SK-N-SH (cell line): ENCODE measurements around the gene ZNF407. TPM values are rescaled to one million over a fixed set of nuclear protein-coding genes. Genes with fewer than 3 reads are reported as not detected.

Experiments used
- CTCF ChIA-PET: fragments of 300-600, 350-600 bp; formaldehyde crosslinking; extraction: SDS; loops from one replicate; lab custom pipeline; 2021; lab: Yijun Ruan, JAX
- POLR2A ChIA-PET: fragments of 350-600 bp; sonication (Branson Sonifier 250); formaldehyde crosslinking; extraction: SDS; loops from one replicate; lab custom pipeline; 2020; ENCODE audit warnings: antibody characterized with exemption, inconsistent platforms; lab: Yijun Ruan, JAX
- DNase-seq: peaks from one replicate; pipeline ENCODE4 v3.0.0; 2012
- H2AFZ ChIP-seq: fragments of 200-600 bp; sonication (generic); 2 replicates; pipeline ENCODE4 v1.8.1; 2016; ENCODE audit warnings: antibody characterized with exemption, mild to moderate bottlenecking, low read depth
- H3F3A ChIP-seq: fragments of 200-600 bp; sonication (generic); replicated peaks from 2 replicates; pipeline ENCODE3; 2016; ENCODE audit warnings: antibody characterized with exemption, mild to moderate bottlenecking; ENCODE audit not compliant: insufficient read depth
- H3K27ac ChIP-seq, 2 experiments: fragments of 200-500 bp in 1 of 2; fragments of 200-600 bp in 1 of 2; sonication (Bioruptor generic) in 1 of 2; sonication (generic), shearing (Covaris generic) in 1 of 2; 2 replicates each; pipeline versions ENCODE4 v1.5.1 to v1.6.1; 2014 to 2016; ENCODE audit warnings: low read depth in 2 of 2, inconsistent platforms in 1 of 2, low read length in 1 of 2, mild to moderate bottlenecking in 1 of 2, mixed read lengths in 1 of 2
- H3K27me3 ChIP-seq: fragments of 200-600 bp; sonication (generic), shearing (Covaris generic); 2 replicates; pipeline ENCODE4 v1.6.1; 2016; ENCODE audit warnings: mixed run types; ENCODE audit not compliant: insufficient read depth
- H3K36me3 ChIP-seq, 2 experiments: fragments of 200-500 bp in 1 of 2; fragments of 200-600 bp in 1 of 2; sonication (Bioruptor generic) in 1 of 2; sonication (generic) in 1 of 2; replicated peaks in 1 of 2; 2 replicates each; pipeline versions ENCODE3 to v1.5.1; 2014 to 2016; ENCODE audit warnings: low read length in 1 of 2, mild to moderate bottlenecking in 1 of 2; ENCODE audit not compliant: insufficient read depth in 2 of 2, control insufficient read depth in 1 of 2
- H3K4me1 ChIP-seq, 2 experiments: fragments of 200-500 bp in 1 of 2; fragments of 200-600 bp in 1 of 2; sonication (Bioruptor generic) in 1 of 2; sonication (generic), shearing (Covaris generic) in 1 of 2; 2 replicates each; pipeline versions ENCODE4 v1.5.1 to v1.6.1; 2014 to 2016; ENCODE audit warnings: low read depth in 1 of 2, low read length in 1 of 2, mixed run types in 1 of 2; ENCODE audit not compliant: insufficient read depth in 2 of 2, control insufficient read depth in 1 of 2
- H3K4me2 ChIP-seq: fragments of 200-600 bp; sonication (generic), shearing (Covaris generic); 2 replicates; pipeline ENCODE4 v1.6.1; 2017; ENCODE audit warnings: mixed run types
- H3K4me3 ChIP-seq, 2 experiments: fragments of 200-500 bp in 1 of 2; fragments of 200-600 bp in 1 of 2; sonication (Bioruptor generic) in 1 of 2; sonication (generic), shearing (Covaris generic) in 1 of 2; 2 replicates each; pipeline versions ENCODE4 v1.5.1 to v1.8.1; 2014 to 2016; ENCODE audit warnings: low read depth in 2 of 2, inconsistent platforms in 1 of 2, low read length in 1 of 2, mild to moderate bottlenecking in 1 of 2, mixed read lengths in 1 of 2, moderate library complexity in 1 of 2
- H3K79me2 ChIP-seq: fragments of 200-600 bp; sonication (generic); 2 replicates; pipeline ENCODE4 v1.8.1; 2017; ENCODE audit warnings: mild to moderate bottlenecking; ENCODE audit not compliant: insufficient read depth
- H3K9ac ChIP-seq: fragments of 200-600 bp; sonication (generic); 2 replicates; pipeline ENCODE4 v1.6.1; 2017; ENCODE audit warnings: mixed run types
- H3K9me2 ChIP-seq: fragments of 200-600 bp; sonication (generic); 2 replicates; pipeline ENCODE4 v1.6.1; 2017; ENCODE audit warnings: mixed run types
- H3K9me3 ChIP-seq: fragments of 200-600 bp; sonication (generic); 2 replicates; pipeline ENCODE4 v1.6.1; 2017; ENCODE audit warnings: mixed run types, mild to moderate bottlenecking, moderate library complexity
- H4K20me1 ChIP-seq: fragments of 200-600 bp; sonication (generic); 2 replicates; pipeline ENCODE4 v1.6.1; 2017; ENCODE audit warnings: mild to moderate bottlenecking, mixed run types; ENCODE audit not compliant: insufficient read depth
- ELF1 ChIP-seq: IDR thresholded peaks from 2 replicates; pipeline ENCODE4 v1.4.0; 2012
- EP300 ChIP-seq, 2 experiments: IDR thresholded peaks; 2 replicates each; pipeline versions ENCODE4 v1.4.0 to v1.6.1; 2012; ENCODE audit warnings: borderline replicate concordance in 1 of 2, low read depth in 1 of 2, low read length in 1 of 2
- FOSL2 ChIP-seq: IDR thresholded peaks from 2 replicates; pipeline ENCODE4 v1.4.0; 2012; ENCODE audit warnings: low read depth, mild to moderate bottlenecking, moderate library complexity, borderline replicate concordance
- GABPA ChIP-seq: IDR thresholded peaks from 2 replicates; pipeline ENCODE4 v1.4.0; 2012; ENCODE audit warnings: low read depth, mild to moderate bottlenecking
- JUND ChIP-seq: IDR thresholded peaks from 2 replicates; pipeline ENCODE4 v1.4.0; 2012
- MXI1 ChIP-seq: IDR thresholded peaks from 2 replicates; pipeline ENCODE4 v1.6.1; 2012; ENCODE audit warnings: mild to moderate bottlenecking, low read depth, low read length, improper control_type of control experiment
- NRF1 ChIP-seq: IDR thresholded peaks from 2 replicates; pipeline ENCODE4 v1.6.1; 2012; ENCODE audit warnings: low read depth, mild to moderate bottlenecking, low read length
- POLR2AphosphoS5 ChIP-seq: IDR thresholded peaks from 2 replicates; pipeline ENCODE4 v1.6.1; 2012; ENCODE audit warnings: low read depth, low read length
- RAD21 ChIP-seq: IDR thresholded peaks from 2 replicates; pipeline ENCODE4 v1.6.1; 2012; ENCODE audit warnings: mild to moderate bottlenecking, low read length
- RCOR1 ChIP-seq: fragments of 150-350 bp; IDR thresholded peaks from 2 replicates; pipeline ENCODE4 v1.6.1; 2017; ENCODE audit warnings: antibody characterized with exemption, low read length
- RFX5 ChIP-seq: IDR thresholded peaks from 2 replicates; pipeline ENCODE4 v1.6.1; 2012; ENCODE audit warnings: mild to moderate bottlenecking, improper control_type of control experiment, low read length
- RXRA ChIP-seq: IDR thresholded peaks from 2 replicates; pipeline ENCODE4 v1.4.0; 2012; ENCODE audit warnings: low read depth, mild to moderate bottlenecking, borderline replicate concordance
- TEAD4 ChIP-seq: IDR thresholded peaks from 2 replicates; pipeline ENCODE4 v1.4.0; 2012; ENCODE audit warnings: mild to moderate bottlenecking, borderline replicate concordance; ENCODE audit not compliant: insufficient read depth
- YY1 ChIP-seq: IDR thresholded peaks from 2 replicates; pipeline ENCODE4 v1.4.0; 2012; ENCODE audit warnings: low read depth, mild to moderate bottlenecking
- WGBS: methylation state at CpG from one replicate; pipeline ENCODE4 v1.1.6; 2017; ENCODE audit warnings: low lambda C conversion rate; 5-methylcytosine and 5-hydroxymethylcytosine counted together
- polyA plus RNA-seq, 3 experiments: library from polyadenylated mRNA; depleted of rRNA; stranded (reverse); fragments of >200 nt; gene quantifications; 2 replicates each; pipeline ENCODE4 v1.2.3, GENCODE V29; 2012
- TF ChIP-seq, protein P1 (sequence below): fragments of 200-600 bp; sonication (generic); IDR thresholded peaks from 2 replicates; pipeline ENCODE4 v1.6.1; 2017; ENCODE audit warnings: antibody characterized with exemption, mild to moderate bottlenecking, moderate library complexity
- TF ChIP-seq, protein P2 (sequence below): fragments of 150-350 bp; IDR thresholded peaks from 2 replicates; pipeline ENCODE4 v1.6.1; 2017; ENCODE audit warnings: antibody characterized with exemption, low read length, low read depth, borderline replicate concordance
- TF ChIP-seq, protein P3 (sequence below): IDR thresholded peaks from 2 replicates; pipeline ENCODE4 v1.4.0; 2012; ENCODE audit warnings: low read depth
- TF ChIP-seq, protein P4 (sequence below): IDR thresholded peaks from 2 replicates; pipeline ENCODE4 v1.6.1; 2012; ENCODE audit warnings: mild to moderate bottlenecking, low read depth, low read length, moderate library complexity

ZNF407 gene
- polyA plus RNA-seq, 1 of the 3 experiments (the other 2 are of a cell fraction): 2.6 TPM

DNA sequence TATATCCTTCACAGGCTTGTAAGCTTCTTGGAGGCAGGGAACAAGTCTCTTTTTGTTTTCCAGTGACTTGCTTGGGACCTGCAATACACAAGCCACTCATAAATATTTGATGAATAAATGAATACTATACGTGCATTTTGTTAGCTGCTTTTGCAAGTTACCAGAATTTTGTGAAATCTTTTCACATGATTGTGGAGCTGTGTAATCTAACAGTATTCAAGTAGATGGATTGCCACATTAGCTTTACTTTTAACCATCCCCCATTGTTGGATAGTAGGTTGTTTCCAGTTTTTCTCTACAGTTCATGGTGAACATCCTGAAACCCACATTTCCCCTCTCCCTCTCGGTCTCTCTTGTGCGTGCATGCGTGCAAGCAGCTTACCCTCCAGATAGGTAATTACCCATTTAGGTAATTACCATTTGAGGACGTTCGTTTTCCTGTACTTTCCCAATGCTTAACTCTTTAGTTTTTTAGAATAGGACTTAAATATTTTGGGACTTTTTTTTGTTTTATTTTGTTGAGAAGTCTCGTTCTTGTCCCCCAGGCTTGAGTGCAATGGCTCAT lies 12.5 kb downstream of the ZNF407 start:
- ChIA-PET POLR2A (no interaction called here), CTCF (interaction anchor here (1.2 kb wide), 1 partner anchor 11 kb away, joined by 3 read pairs; no protein-coding TSS in a partner anchor)
- peaks cover 45% of the 10 kb centered on the region for H3K79me2 ChIP-seq
- no peaks in the 10 kb centered on the region for H3F3A ChIP-seq
- peaks cover 0 to 2% of the 10 kb centered on the region in 2 experiments for H3K36me3 ChIP-seq
- no peak overlapping the region for H3K9ac ChIP-seq
- no peak overlapping the region for H3K4me2 ChIP-seq
- H3K4me1 ChIP-seq: no peaks in the 10 kb centered on the region
- TF ChIP-seq YY1 (no peak), RAD21 (no peak), GABPA (no peak), RFX5 (no peak), JUND (no peak), RCOR1 (no peak), EP300 (IDR thresholded peaks at IDR 0.05; ENCODE audit: borderline replicate concordance in 1 of 2, low read depth in 1 of 2, low read length in 1 of 2) (no peak), NRF1 (no peak), RXRA (no peak), MXI1 (no peak), POLR2AphosphoS5 (no peak), FOSL2 (no peak), TEAD4 (no peak), ELF1 (no peak)
- TF ChIP-seq, protein P1, sequence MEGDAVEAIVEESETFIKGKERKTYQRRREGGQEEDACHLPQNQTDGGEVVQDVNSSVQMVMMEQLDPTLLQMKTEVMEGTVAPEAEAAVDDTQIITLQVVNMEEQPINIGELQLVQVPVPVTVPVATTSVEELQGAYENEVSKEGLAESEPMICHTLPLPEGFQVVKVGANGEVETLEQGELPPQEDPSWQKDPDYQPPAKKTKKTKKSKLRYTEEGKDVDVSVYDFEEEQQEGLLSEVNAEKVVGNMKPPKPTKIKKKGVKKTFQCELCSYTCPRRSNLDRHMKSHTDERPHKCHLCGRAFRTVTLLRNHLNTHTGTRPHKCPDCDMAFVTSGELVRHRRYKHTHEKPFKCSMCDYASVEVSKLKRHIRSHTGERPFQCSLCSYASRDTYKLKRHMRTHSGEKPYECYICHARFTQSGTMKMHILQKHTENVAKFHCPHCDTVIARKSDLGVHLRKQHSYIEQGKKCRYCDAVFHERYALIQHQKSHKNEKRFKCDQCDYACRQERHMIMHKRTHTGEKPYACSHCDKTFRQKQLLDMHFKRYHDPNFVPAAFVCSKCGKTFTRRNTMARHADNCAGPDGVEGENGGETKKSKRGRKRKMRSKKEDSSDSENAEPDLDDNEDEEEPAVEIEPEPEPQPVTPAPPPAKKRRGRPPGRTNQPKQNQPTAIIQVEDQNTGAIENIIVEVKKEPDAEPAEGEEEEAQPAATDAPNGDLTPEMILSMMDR: no peak
- TF ChIP-seq, protein P2, sequence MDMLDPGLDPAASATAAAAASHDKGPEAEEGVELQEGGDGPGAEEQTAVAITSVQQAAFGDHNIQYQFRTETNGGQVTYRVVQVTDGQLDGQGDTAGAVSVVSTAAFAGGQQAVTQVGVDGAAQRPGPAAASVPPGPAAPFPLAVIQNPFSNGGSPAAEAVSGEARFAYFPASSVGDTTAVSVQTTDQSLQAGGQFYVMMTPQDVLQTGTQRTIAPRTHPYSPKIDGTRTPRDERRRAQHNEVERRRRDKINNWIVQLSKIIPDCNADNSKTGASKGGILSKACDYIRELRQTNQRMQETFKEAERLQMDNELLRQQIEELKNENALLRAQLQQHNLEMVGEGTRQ: no peak
- TF ChIP-seq, protein P3, sequence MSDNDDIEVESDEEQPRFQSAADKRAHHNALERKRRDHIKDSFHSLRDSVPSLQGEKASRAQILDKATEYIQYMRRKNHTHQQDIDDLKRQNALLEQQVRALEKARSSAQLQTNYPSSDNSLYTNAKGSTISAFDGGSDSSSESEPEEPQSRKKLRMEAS: no peak
- TF ChIP-seq, protein P4, sequence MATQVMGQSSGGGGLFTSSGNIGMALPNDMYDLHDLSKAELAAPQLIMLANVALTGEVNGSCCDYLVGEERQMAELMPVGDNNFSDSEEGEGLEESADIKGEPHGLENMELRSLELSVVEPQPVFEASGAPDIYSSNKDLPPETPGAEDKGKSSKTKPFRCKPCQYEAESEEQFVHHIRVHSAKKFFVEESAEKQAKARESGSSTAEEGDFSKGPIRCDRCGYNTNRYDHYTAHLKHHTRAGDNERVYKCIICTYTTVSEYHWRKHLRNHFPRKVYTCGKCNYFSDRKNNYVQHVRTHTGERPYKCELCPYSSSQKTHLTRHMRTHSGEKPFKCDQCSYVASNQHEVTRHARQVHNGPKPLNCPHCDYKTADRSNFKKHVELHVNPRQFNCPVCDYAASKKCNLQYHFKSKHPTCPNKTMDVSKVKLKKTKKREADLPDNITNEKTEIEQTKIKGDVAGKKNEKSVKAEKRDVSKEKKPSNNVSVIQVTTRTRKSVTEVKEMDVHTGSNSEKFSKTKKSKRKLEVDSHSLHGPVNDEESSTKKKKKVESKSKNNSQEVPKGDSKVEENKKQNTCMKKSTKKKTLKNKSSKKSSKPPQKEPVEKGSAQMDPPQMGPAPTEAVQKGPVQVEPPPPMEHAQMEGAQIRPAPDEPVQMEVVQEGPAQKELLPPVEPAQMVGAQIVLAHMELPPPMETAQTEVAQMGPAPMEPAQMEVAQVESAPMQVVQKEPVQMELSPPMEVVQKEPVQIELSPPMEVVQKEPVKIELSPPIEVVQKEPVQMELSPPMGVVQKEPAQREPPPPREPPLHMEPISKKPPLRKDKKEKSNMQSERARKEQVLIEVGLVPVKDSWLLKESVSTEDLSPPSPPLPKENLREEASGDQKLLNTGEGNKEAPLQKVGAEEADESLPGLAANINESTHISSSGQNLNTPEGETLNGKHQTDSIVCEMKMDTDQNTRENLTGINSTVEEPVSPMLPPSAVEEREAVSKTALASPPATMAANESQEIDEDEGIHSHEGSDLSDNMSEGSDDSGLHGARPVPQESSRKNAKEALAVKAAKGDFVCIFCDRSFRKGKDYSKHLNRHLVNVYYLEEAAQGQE: no peak
- no peak overlapping the region for H2AFZ ChIP-seq
- WGBS: 94% methylated on average over 7 of the region's 7 CpGs
- no peak overlapping the region for H3K27ac ChIP-seq
- no peaks in the 10 kb centered on the region for H3K9me2 ChIP-seq
- no peak overlapping the region for H3K4me3 ChIP-seq
- H3K27me3 ChIP-seq: no peaks in the 10 kb centered on the region
- no peaks in the 10 kb centered on the region for H4K20me1 ChIP-seq
- H3K9me3 ChIP-seq: no peaks in the 10 kb centered on the region
- no peak for DNase-seq
